ENCODE measurements around the gene EGFR.

EGFR gene

GRCh38 chr7:55178292-55178862 lies 159.6 kb downstream of the EGFR start:
- no peak for ATAC-seq
- TF ChIP-seq CSDC2 (CRISPR knock-in tag; IDR thresholded peaks at IDR 0.05) = no peak
- no peak for TF ChIP-seq ZFP3 (CRISPR knock-in tag; IDR thresholded peaks at IDR 0.05)
- no peak for TF ChIP-seq SNAI2 (CRISPR knock-in tag; IDR thresholded peaks at IDR 0.05)
- no peak for TF ChIP-seq ZC3H10 (CRISPR knock-in tag; IDR thresholded peaks at IDR 0.05)
- TF ChIP-seq ARNTL (CRISPR knock-in tag; IDR thresholded peaks at IDR 0.05; ENCODE audit: borderline replicate concordance, low read depth) = no peak
- no peak for TF ChIP-seq RARB (CRISPR knock-in tag; IDR thresholded peaks at IDR 0.05)
- no peak for TF ChIP-seq POU6F1 (CRISPR knock-in tag; IDR thresholded peaks at IDR 0.05; ENCODE audit: borderline replicate concordance, low read depth)
- no peak for TF ChIP-seq TOX (CRISPR knock-in tag; IDR thresholded peaks at IDR 0.05; ENCODE audit: borderline replicate concordance)
- no peak for TF ChIP-seq TSHZ2 (CRISPR knock-in tag; IDR thresholded peaks at IDR 0.05)
- no peak for TF ChIP-seq ESRRG (CRISPR knock-in tag; IDR thresholded peaks at IDR 0.05)
- no peak for TF ChIP-seq CSRNP3 (CRISPR knock-in tag; IDR thresholded peaks at IDR 0.05)
- TF ChIP-seq PPARA (CRISPR knock-in tag; IDR thresholded peaks at IDR 0.05; ENCODE audit: borderline replicate concordance) = no peak
- TF ChIP-seq OSR1 (CRISPR knock-in tag; IDR thresholded peaks at IDR 0.05) = no peak
- TF ChIP-seq ZFP30 (CRISPR knock-in tag; IDR thresholded peaks at IDR 0.05) = no peak
- no peak for TF ChIP-seq ZNF70 (CRISPR knock-in tag; IDR thresholded peaks at IDR 0.05)

- no peak for ATAC-seq
- TF ChIP-seq SNAI2 (CRISPR knock-in tag; IDR thresholded peaks at IDR 0.05) = no peak
- no peak for TF ChIP-seq TSHZ2 (CRISPR knock-in tag; IDR thresholded peaks at IDR 0.05)
- TF ChIP-seq ZNF8 (CRISPR knock-in tag; IDR thresholded peaks at IDR 0.05) = no peak
- no peak for TF ChIP-seq PATZ1 (CRISPR knock-in tag; IDR thresholded peaks at IDR 0.05; ENCODE audit: borderline replicate concordance)
Observed at GRCh38 chr7:55178863-55179773, 160.3 kb downstream of the EGFR start.

All from SK-N-SH treated with all-trans-retinoic acid at 6 μM for 48 hours (cell line).